K562 (cell line): ENCODE results near the gene TRIP10. TPM values are rescaled to one million over a fixed set of nuclear protein-coding genes. Genes with fewer than 3 reads are reported as not detected.

ENCODE experiments used
- CC2D1A ChIP-seq: fragments of 450-650 bp; IDR thresholded peaks from 2 replicates; pipeline ENCODE4 v1.6.1; 2017; ENCODE audit warnings: mild to moderate bottlenecking
- CEBPB ChIP-seq: fragments of 450-650 bp; IDR thresholded peaks from 2 replicates; pipeline ENCODE4 v1.6.1; 2016; ENCODE audit warnings: missing genetic modification characterization, missing compliant biosample characterization
- CHD7 ChIP-seq: fragments of 200-600 bp; sonication (generic); IDR thresholded peaks from one replicate; pipeline ENCODE4 v1.6.1; 2012; ENCODE audit warnings: mild to moderate bottlenecking, low read depth, low read length, inconsistent platforms
- JUND ChIP-seq, 2 experiments: IDR thresholded peaks; 2 replicates in 1 of 2; 3 replicates in 1 of 2; pipeline ENCODE4 v1.6.1; 2011; ENCODE audit warnings: borderline replicate concordance in 2 of 2, low read depth in 2 of 2, low read length in 2 of 2, improper control_type of control experiment in 1 of 2, missing biosample characterization in 1 of 2, missing genetic modification characterization in 1 of 2, missing genetic modification reagents in 1 of 2
- MNT ChIP-seq, 2 experiments: fragments of 450-650 bp; conservative IDR thresholded peaks; 2 replicates each; pipeline ENCODE4 v1.6.1; 2017; ENCODE audit warnings: mild to moderate bottlenecking in 2 of 2, moderate library complexity in 2 of 2
- PREB ChIP-seq: sonication (generic); formaldehyde crosslinking; IDR thresholded peaks from 2 replicates; pipeline ENCODE4 v1.8.1; 2023; ENCODE audit warnings: mild to moderate bottlenecking, missing genetic modification reagents
- PTTG1 ChIP-seq: fragments of 450-650 bp; IDR thresholded peaks from 2 replicates; pipeline ENCODE4 v1.6.1; 2016; ENCODE audit warnings: low read depth, mild to moderate bottlenecking, missing genetic modification characterization, missing compliant biosample characterization
- ZNF197 ChIP-seq: fragments of 200-800 bp; sonication (Bioruptor generic); IDR thresholded peaks from 2 replicates; pipeline ENCODE4 v1.6.1; 2016; ENCODE audit warnings: low read depth, missing genetic modification characterization, missing compliant biosample characterization
- polyA plus RNA-seq, 8 experiments: library from polyadenylated mRNA; depleted of rRNA in 4 of 8; stranded (reverse) in 5 of 8; unstranded in 3 of 8; fragments of >200 nt; fragmentation: Nextera tagmentation in 2 of 8; fragmentation: Illumina TruSeq in 1 of 8; extraction: Ambion mirVana in 2 of 8; extraction: Trizol in 1 of 8; gene quantifications; 2 replicates each; pipeline versions ENCODE4 v1.2.1 to v1.2.3, GENCODE V29; 2011 to 2014; ENCODE audit warnings: inconsistent platforms in 1 of 8, missing spikeins in 1 of 8
- total RNA-seq, 7 experiments: library from RNA; depleted of rRNA in 6 of 7; stranded (reverse); fragments of >200 nt in 6 of 7; fragmentation: Illumina TruSeq in 2 of 7; extraction: Trizol in 2 of 7; gene quantifications; 2 replicates each; pipeline versions ENCODE4 v1.2.1 to v1.2.3, GENCODE V29; 2011 to 2021; ENCODE audit warnings: low replicate concordance in 1 of 7

The TRIP10 gene
- total and polyA plus RNA-seq, 9 of the 15 experiments (the other 6 are each of a cell fraction or from before 2014, with no cell fraction given), result 1.2 to 66.8 (median 36.1) TPM

- TF ChIP-seq PREB (peak; percentile 62; the same call in 1 of the 2 replicates), CC2D1A (no peak), PTTG1 (tag) (no peak), ZNF197 (no peak), JUND (IDR thresholded peaks at IDR 0.05; ENCODE audit: borderline replicate concordance, low read depth, low read length) (peak; percentile 39; the same call in 1 of the 2 replicates), JUND (tag; IDR thresholded peaks at IDR 0.05; ENCODE audit: borderline replicate concordance, low read depth, low read length) (peak; percentile 56; the same call in 1 of the 3 replicates), CEBPB (tag) (peak; percentile 81), MNT (conservative IDR thresholded peaks at IDR 0.05) (peak; percentile 31 to 35; a peak in 2 of 4 replicates), CHD7 (peak; percentile 39)
Measured at GRCh38 chr19:6736169-6736916, 3.1 kb upstream of the TRIP10 start (continued).
